HL-60 (cell line): ENCODE data around the gene GPHN.

Experiments
- DNase-seq, 2 experiments: peaks; one replicate each; pipeline ENCODE4 v3.0.0-alpha.2; 2010 to 2020; ENCODE audit warnings: low read depth in 1 of 2, low spot score in 1 of 2
- H3K27ac ChIP-seq: fragments of 250-450 bp; sonication (Bioruptor Pico); replicated peaks from 2 replicates; pipeline ENCODE4 v1.5.1; 2020; ENCODE audit warnings: mild to moderate bottlenecking, moderate library complexity
- H3K27me3 ChIP-seq: fragments of 250-450 bp; sonication (Bioruptor Pico); 2 replicates; pipeline ENCODE4 v1.5.1; 2021; ENCODE audit warnings: mild to moderate bottlenecking, moderate library complexity; ENCODE audit not compliant: insufficient read depth, poor library complexity, severe bottlenecking
- H3K4me3 ChIP-seq: replicated peaks from 2 replicates; pipeline ENCODE4 v1.5.1; 2011; ENCODE audit warnings: mild to moderate bottlenecking, control low read depth, low read length; ENCODE audit not compliant: insufficient read depth
- GABPA ChIP-seq: IDR thresholded peaks from 2 replicates; pipeline ENCODE4 v1.6.1; 2012; ENCODE audit warnings: low read depth
- POLR2AphosphoS5 ChIP-seq: IDR thresholded peaks from 2 replicates; pipeline ENCODE4 v1.6.1; 2012; ENCODE audit warnings: low read depth
- REST ChIP-seq: IDR thresholded peaks from 2 replicates; pipeline ENCODE4 v1.6.1; 2012; ENCODE audit warnings: low read depth; ENCODE audit not compliant: insufficient replicate concordance
- SPI1 ChIP-seq: IDR thresholded peaks from 2 replicates; pipeline ENCODE4 v1.6.1; 2012; ENCODE audit warnings: low read depth, mild to moderate bottlenecking, borderline replicate concordance
- TF ChIP-seq, protein P1 (sequence below): IDR thresholded peaks from one replicate; pipeline ENCODE4 v1.5.1; 2011; ENCODE audit warnings: low read length, control low read depth, inconsistent platforms; ENCODE audit not compliant: insufficient read depth

Gene GPHN

GRCh38 chr14:67079846-67080245, 571.9 kb downstream of the GPHN start:
- Histone ChIP-seq H3K4me3 (no peak overlapping the region), H3K27me3 (no peaks in the 10 kb centered on the region), H3K27ac (no peak overlapping the region)
- DNase-seq = no peak
- no peak for TF ChIP-seq POLR2AphosphoS5
- TF ChIP-seq SPI1 = no peak
- no peak for TF ChIP-seq GABPA
- TF ChIP-seq, protein P1, sequence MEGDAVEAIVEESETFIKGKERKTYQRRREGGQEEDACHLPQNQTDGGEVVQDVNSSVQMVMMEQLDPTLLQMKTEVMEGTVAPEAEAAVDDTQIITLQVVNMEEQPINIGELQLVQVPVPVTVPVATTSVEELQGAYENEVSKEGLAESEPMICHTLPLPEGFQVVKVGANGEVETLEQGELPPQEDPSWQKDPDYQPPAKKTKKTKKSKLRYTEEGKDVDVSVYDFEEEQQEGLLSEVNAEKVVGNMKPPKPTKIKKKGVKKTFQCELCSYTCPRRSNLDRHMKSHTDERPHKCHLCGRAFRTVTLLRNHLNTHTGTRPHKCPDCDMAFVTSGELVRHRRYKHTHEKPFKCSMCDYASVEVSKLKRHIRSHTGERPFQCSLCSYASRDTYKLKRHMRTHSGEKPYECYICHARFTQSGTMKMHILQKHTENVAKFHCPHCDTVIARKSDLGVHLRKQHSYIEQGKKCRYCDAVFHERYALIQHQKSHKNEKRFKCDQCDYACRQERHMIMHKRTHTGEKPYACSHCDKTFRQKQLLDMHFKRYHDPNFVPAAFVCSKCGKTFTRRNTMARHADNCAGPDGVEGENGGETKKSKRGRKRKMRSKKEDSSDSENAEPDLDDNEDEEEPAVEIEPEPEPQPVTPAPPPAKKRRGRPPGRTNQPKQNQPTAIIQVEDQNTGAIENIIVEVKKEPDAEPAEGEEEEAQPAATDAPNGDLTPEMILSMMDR = no peak
- TF ChIP-seq REST = no peak

- Histone ChIP-seq H3K27me3 (no peaks in the 10 kb centered on the region), H3K4me3 (no peak overlapping the region), H3K27ac (no peak overlapping the region)
- TF ChIP-seq, protein P1 = no peak
- TF ChIP-seq SPI1 (no peak), POLR2AphosphoS5 (no peak), GABPA (no peak), REST (no peak)
- no peak for DNase-seq
Observed at GRCh38 chr14:67108230-67108629, 600.3 kb downstream of the GPHN start.

GRCh38 chr14:67111022-67111421, 603.1 kb downstream of the GPHN start:
- no peak for DNase-seq
- TF ChIP-seq REST = no peak
- TF ChIP-seq GABPA = no peak
- TF ChIP-seq SPI1 = no peak
- TF ChIP-seq, protein P1 = no peak
- no peak for TF ChIP-seq POLR2AphosphoS5
- H3K4me3 ChIP-seq = no peak overlapping the region
- H3K27ac ChIP-seq = no peak overlapping the region
- no peaks in the 10 kb centered on the region for H3K27me3 ChIP-seq
